ENCODE results near the gene CHN2. TPM values are rescaled to one million over a fixed set of nuclear protein-coding genes. Genes with fewer than 3 reads are reported as not detected.
"Not testable (repeated sequence)": the region's sequence is repeated elsewhere in the genome, so short reads cannot be mapped to it uniquely, and the experiment has no call there.

Gene CHN2
- polyA plus RNA-seq, 4 donors, result 13.9 to 19.7 (median 17.4) TPM

DNA sequence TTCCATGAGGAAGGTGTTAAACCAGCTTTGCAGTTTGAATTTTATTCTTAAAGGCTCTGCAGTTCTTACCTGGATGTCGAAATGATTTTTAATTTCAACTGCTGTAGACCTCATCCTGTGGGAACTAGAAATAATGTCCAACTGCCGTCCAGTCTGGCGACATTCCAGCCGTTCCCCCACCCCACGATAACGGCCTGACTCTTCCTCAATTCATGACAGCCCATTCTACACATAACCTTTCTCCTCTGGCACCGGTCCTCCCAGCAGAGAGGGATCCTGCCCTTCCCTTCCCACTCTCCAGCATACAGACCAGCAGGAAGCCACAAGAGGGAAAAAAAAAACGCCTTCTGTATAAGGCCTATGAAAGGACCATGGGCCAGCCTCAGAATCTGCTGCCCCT is 317.3 kb downstream of the CHN2 start:
- no peak for DNase-seq (ENCODE audit: low read depth in 4 of 4, low spot score in 2 of 4)

- no peak for DNase-seq (ENCODE audit: low read depth in 4 of 4, low spot score in 2 of 4)
These were observed 321.9 kb downstream of the CHN2 start for GRCh38 chr7:29516491-29516890.

DNA sequence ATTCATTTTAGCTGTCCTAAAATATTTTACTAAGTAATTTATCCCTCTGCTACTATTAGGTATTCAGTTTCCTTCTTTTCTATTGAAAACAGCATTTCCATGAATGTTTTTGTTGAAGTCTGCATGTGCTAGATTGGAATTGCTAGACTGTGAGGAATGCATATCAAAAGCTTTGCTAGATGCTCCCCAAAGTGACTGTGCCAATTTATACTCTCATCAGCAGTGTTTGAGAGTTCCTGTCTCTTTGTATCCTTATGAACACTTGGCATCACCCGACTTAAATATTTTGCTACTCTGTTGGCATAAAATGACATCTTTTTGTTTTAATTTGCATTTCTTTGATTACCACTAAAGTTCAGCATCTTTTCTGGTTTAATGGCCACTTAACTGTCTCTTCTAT is 324.0 kb downstream of the CHN2 start:
- no peak for DNase-seq (ENCODE audit: low read depth in 4 of 4, low spot score in 2 of 4)

DNA sequence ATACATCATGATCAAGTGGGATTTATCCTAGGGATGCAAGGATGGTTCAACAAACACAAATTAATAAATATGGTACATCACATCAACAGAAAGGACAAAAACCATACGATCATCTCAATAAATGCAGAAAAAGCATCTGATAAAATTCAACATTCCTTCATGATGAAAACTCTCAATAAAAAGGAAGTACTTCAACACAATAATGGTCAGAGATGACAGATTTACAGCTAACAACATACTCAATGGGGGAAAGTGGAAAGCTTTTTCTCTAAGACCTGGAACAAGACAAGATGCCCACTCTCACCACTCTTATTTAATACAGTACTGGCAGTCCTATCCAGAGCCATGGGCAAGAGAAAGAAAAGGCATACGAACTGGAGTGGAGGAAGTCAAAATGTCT is 329.2 kb downstream of the CHN2 start:
- DNase-seq (ENCODE audit: low read depth in 4 of 4, low spot score in 2 of 4), result no peak

DNA sequence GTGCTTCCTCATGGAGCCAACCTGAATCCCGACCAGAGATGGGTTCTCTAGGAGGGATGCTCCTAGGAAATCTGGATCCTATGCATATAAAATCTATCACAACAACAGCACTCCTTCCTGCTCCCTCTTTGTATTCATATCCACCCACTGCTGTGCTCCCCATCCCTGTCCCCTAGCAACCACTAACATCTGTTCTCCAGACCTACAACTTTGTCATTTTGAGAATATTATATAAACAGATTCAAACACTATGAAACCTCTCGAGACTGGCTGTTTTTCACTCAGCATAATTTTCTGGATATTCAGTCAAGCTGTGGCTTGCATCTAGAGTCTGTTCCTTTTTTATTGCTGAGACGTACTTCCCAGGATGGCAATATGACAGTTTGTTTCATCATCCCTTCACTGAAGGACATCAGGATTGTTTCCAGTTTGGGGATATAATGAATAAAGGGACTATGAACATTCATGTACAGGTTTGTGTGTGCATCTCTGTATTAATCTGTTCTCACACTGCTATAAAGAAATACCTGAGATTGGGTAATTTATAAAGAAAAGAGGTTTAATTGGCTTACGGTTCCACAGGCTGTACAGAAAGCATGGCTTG is 333.0 kb downstream of the CHN2 start:
- no peak for DNase-seq (ENCODE audit: low read depth in 4 of 4, low spot score in 2 of 4)

DNA sequence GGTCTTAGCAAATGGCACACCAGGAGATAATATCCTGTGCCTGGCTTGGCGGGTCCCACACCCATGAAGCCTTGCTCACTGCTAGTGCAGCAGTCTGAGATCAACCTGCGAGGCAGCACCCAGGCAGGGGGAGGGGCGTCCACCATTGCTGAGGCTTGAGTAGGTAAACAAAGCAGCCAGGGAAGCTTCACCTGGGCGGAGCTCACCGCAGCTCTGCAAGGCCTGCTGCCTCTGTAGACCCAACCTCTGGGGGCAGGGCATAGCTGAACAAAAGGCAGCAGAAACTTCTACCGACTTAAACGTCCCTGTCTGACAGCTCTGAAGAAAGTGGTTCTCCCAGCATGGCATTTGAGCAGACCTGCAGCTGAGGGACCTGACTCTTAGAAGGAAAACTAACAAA is 334.0 kb downstream of the CHN2 start:
- not testable (repeated sequence) for DNase-seq (ENCODE audit: low read depth in 4 of 4, low spot score in 2 of 4)

Other genes with a start within 250 kb of the CHN2 start
- gene TRIL, start 236.4 kb upstream of the CHN2 start, polyA plus RNA-seq (ENCODE audit: insufficient read length in 4 of 4), result 10 to 100 TPM; 46.4 to 87.1 (median 61.0) TPM
- 10 to 100 TPM; 47.4 to 74.9 (median 61.5) TPM for gene CPVL, start 48.2 kb upstream of the CHN2 start, polyA plus RNA-seq (ENCODE audit: insufficient read length in 4 of 4)